Stomach (tissue), 4 donors: ENCODE results near the gene TSKS.

Experiments used
- CTCF ChIP-seq, 7 experiments: fragments of 450-650 bp in 4 of 7; fragments of 200-600 bp in 3 of 7; sonication (generic) in 3 of 7; IDR thresholded peaks; one replicate each; pipeline ENCODE4 v1.5.1; 2016 to 2019; ENCODE audit warnings: antibody characterized with exemption in 7 of 7, control low read depth in 2 of 7, mild to moderate bottlenecking in 1 of 7
- POLR2A ChIP-seq, 4 donors: fragments of 450-650 bp; IDR thresholded peaks; one replicate each; pipeline ENCODE4 v1.6.1; 2016; ENCODE audit warnings: antibody characterized with exemption in 4 of 4, control low read depth in 2 of 4, mild to moderate bottlenecking in 1 of 4, moderate library complexity in 1 of 4

DNA sequence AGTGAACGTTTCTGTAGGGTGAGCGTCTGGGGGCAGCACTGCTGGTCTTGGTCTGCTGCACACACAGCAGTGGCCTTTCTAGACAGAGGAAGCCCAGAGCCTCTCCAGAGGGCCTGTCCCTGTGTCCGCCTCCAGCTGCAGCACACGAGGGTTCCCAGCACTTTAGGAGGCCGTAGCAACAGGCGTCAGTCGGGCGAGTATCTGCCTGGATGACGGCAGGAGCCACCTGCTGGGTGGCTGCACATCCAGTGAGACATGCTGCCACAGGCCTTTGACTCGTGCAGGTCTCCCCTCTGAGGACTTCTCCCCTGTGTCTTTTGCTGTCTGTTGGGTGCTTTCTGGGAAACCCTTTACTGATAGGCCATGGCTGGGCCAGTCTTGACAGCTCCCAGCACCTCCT, 25.8 kb upstream of the TSKS start:
- no peak for TF ChIP-seq CTCF (IDR thresholded peaks at IDR 0.05)
- no peak for TF ChIP-seq POLR2A (IDR thresholded peaks at IDR 0.05)
